ENCODE measurements around the gene ADD2.

DNA sequence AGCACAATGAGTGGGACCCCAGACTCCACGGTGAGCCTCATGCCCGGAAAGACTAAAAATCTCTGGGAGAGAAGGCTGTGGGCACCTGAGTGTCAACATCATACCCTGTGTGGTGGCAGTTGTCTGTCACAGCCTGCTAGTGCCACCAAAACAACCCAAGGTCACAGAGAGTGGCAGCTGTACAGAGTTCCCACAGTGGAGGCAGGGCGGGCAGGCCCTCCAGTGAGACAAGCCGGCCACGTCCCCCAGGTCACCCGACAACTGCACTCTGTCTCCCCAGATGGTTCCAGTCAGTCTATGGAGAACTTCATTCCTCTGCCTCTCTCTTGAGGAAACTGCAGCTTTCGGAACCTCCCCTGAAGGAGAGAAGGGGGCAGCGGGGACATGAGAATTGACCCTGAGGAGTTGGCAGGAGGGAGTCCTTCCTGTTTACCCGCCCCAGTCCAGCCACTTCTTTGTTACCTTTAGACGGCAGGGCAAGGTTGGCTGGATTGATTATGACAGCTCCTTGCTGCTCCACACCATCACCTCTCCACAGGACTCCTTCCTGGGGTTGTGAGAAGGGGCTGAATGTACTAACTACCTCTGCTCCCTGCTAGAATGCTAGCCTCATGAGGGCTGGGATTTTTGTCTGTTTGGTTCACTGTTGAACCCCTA lies 33.7 kb upstream of the ADD2 start:
- TF ChIP-seq CTCF (IDR thresholded peaks at IDR 0.05), result no peak
- no peak for TF ChIP-seq POLR2A (IDR thresholded peaks at IDR 0.05)

Data from adrenal gland (tissue), 5 donors.